SK-N-SH (cell line): Measurements from ENCODE around the gene RBM33.

ENCODE experiments used
- CTCF ChIP-seq: fragments of 200-600 bp; sonication (generic); IDR thresholded peaks from 2 replicates; pipeline ENCODE4 v1.6.1; 2017; ENCODE audit warnings: antibody characterized with exemption, mild to moderate bottlenecking, moderate library complexity
- EZH2phosphoT487 ChIP-seq: fragments of 200-600 bp; sonication (generic); IDR thresholded peaks from 2 replicates; pipeline ENCODE4 v1.6.1; 2017; ENCODE audit warnings: low read depth, mixed run types, mild to moderate bottlenecking, antibody characterized with exemption, moderate library complexity, borderline replicate concordance
- FOXJ3 ChIP-seq: sonication (generic); formaldehyde crosslinking; IDR thresholded peaks from 2 replicates; pipeline ENCODE4 v1.5.1; 2020; ENCODE audit warnings: mild to moderate bottlenecking, missing genetic modification reagents
- FOXM1 ChIP-seq: IDR thresholded peaks from 2 replicates; pipeline ENCODE4 v1.4.0; 2012; ENCODE audit warnings: low read depth, mild to moderate bottlenecking
- GABPA ChIP-seq: IDR thresholded peaks from 2 replicates; pipeline ENCODE4 v1.4.0; 2012; ENCODE audit warnings: low read depth, mild to moderate bottlenecking
- JUND ChIP-seq: IDR thresholded peaks from 2 replicates; pipeline ENCODE4 v1.4.0; 2012
- MXI1 ChIP-seq: IDR thresholded peaks from 2 replicates; pipeline ENCODE4 v1.6.1; 2012; ENCODE audit warnings: mild to moderate bottlenecking, low read depth, low read length, improper control_type of control experiment
- POLR2AphosphoS5 ChIP-seq: IDR thresholded peaks from 2 replicates; pipeline ENCODE4 v1.6.1; 2012; ENCODE audit warnings: low read depth, low read length
- RFX5 ChIP-seq: IDR thresholded peaks from 2 replicates; pipeline ENCODE4 v1.6.1; 2012; ENCODE audit warnings: mild to moderate bottlenecking, improper control_type of control experiment, low read length
- TAF1 ChIP-seq: IDR thresholded peaks from 2 replicates; pipeline ENCODE4 v1.6.1; 2012; ENCODE audit warnings: low read depth, mild to moderate bottlenecking, low read length, moderate library complexity, borderline replicate concordance
- TF ChIP-seq, protein P1 (sequence below): IDR thresholded peaks from 2 replicates; pipeline ENCODE4 v1.6.1; 2012; ENCODE audit warnings: mild to moderate bottlenecking, low read depth, low read length, moderate library complexity
- TF ChIP-seq, protein P2 (sequence below): IDR thresholded peaks from 2 replicates; pipeline ENCODE4 v1.4.0; 2012; ENCODE audit warnings: low read depth, borderline replicate concordance

- TF ChIP-seq CTCF: peak; percentile 84
- TF ChIP-seq, protein P1, sequence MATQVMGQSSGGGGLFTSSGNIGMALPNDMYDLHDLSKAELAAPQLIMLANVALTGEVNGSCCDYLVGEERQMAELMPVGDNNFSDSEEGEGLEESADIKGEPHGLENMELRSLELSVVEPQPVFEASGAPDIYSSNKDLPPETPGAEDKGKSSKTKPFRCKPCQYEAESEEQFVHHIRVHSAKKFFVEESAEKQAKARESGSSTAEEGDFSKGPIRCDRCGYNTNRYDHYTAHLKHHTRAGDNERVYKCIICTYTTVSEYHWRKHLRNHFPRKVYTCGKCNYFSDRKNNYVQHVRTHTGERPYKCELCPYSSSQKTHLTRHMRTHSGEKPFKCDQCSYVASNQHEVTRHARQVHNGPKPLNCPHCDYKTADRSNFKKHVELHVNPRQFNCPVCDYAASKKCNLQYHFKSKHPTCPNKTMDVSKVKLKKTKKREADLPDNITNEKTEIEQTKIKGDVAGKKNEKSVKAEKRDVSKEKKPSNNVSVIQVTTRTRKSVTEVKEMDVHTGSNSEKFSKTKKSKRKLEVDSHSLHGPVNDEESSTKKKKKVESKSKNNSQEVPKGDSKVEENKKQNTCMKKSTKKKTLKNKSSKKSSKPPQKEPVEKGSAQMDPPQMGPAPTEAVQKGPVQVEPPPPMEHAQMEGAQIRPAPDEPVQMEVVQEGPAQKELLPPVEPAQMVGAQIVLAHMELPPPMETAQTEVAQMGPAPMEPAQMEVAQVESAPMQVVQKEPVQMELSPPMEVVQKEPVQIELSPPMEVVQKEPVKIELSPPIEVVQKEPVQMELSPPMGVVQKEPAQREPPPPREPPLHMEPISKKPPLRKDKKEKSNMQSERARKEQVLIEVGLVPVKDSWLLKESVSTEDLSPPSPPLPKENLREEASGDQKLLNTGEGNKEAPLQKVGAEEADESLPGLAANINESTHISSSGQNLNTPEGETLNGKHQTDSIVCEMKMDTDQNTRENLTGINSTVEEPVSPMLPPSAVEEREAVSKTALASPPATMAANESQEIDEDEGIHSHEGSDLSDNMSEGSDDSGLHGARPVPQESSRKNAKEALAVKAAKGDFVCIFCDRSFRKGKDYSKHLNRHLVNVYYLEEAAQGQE: no peak
- no peak for TF ChIP-seq TAF1
- no peak for TF ChIP-seq FOXJ3 (CRISPR knock-in tag)
- no peak for TF ChIP-seq EZH2phosphoT487
- no peak for TF ChIP-seq RFX5
- no peak for TF ChIP-seq JUND
- TF ChIP-seq MXI1: no peak
- no peak for TF ChIP-seq FOXM1
- TF ChIP-seq POLR2AphosphoS5: no peak
- TF ChIP-seq, protein P2, sequence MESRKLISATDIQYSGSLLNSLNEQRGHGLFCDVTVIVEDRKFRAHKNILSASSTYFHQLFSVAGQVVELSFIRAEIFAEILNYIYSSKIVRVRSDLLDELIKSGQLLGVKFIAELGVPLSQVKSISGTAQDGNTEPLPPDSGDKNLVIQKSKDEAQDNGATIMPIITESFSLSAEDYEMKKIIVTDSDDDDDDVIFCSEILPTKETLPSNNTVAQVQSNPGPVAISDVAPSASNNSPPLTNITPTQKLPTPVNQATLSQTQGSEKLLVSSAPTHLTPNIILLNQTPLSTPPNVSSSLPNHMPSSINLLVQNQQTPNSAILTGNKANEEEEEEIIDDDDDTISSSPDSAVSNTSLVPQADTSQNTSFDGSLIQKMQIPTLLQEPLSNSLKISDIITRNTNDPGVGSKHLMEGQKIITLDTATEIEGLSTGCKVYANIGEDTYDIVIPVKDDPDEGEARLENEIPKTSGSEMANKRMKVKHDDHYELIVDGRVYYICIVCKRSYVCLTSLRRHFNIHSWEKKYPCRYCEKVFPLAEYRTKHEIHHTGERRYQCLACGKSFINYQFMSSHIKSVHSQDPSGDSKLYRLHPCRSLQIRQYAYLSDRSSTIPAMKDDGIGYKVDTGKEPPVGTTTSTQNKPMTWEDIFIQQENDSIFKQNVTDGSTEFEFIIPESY: no peak
- no peak for TF ChIP-seq GABPA
These were observed 160.7 kb downstream of the RBM33 start for GRCh38 chr7:155804897-155805825.
